GM19240 (cell line): ENCODE measurements around the gene LRP2.

Experiments
- DNase-seq: peaks from one replicate; pipeline ENCODE4 v3.0.0; 2011; ENCODE audit warnings: low spot score; ENCODE audit not compliant: insufficient read length

Gene LRP2

DNA sequence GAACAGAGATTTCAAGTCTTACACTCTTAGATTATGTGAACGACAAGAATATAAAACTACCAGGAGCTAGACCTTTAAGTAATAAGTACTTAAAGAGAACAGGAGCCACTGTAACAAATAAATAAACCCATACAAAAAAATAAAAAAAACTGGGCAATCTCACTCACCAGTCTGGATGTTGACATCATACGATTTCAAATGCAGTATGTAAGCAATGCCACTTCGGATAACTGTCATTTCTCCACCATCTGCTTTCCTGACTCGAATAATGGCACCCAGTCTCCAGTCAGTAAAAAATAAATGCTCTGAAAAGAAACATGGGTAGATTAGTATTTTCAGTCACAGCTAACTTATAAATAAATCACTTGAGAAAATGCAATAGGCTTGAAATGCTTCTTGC lies 115.1 kb downstream of the LRP2 start:
- no peak for DNase-seq

DNA sequence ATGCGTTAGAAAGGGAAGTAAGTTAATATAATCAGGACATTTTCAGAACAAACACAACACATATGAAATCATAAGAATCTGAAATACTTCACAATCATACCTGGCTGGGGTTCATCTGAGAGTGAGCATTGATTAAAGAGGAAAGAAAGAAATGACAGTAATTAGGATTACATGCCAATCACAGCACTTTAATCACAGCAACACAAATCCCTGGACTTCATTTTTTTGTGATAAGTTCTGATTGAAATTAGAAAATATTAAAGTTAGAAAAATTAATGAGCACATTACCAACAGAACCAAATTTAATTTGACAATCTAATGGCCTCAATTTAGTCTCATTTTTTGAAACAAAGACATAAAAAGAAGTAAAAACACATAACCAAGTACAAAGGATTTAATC lies 121.9 kb downstream of the LRP2 start:
- no peak for DNase-seq

DNA sequence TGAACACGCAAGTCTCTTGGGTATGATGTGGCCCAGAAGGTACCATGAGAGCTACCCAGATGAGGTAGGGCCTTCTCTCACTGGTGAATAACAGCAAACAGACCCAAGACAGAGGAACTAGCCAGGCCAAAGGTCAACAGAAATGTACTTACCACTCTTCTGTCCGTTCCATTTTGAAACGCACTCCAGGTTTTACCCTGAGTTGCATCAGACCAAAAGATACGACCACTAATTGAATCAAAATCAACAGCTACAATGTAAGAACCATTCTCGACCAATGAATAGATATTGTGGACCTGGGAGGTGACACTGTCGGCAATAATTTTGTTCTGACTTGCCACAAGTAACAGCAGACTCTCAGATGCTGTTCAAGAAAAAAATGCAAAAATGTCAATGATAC lies 124.4 kb downstream of the LRP2 start:
- DNase-seq, result no peak

DNA sequence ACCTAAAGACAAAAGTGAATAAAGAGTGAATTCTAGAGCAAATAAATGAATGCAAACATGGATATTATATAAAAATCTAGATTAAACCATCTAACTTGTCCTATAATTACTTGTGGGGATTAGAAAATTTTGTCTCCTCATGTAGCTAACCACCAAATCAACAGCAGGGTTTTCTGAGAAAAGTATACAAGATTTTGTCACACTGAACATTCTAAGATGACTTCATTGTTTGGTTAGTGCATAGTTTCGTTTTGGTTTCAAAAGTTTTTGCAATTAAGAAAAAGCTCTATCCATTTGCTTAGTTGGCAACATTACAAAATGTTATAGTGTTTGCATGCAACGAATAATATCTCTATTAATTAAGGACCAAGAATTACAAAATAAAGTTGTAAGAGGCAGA lies 125.0 kb downstream of the LRP2 start:
- no peak for DNase-seq

DNA sequence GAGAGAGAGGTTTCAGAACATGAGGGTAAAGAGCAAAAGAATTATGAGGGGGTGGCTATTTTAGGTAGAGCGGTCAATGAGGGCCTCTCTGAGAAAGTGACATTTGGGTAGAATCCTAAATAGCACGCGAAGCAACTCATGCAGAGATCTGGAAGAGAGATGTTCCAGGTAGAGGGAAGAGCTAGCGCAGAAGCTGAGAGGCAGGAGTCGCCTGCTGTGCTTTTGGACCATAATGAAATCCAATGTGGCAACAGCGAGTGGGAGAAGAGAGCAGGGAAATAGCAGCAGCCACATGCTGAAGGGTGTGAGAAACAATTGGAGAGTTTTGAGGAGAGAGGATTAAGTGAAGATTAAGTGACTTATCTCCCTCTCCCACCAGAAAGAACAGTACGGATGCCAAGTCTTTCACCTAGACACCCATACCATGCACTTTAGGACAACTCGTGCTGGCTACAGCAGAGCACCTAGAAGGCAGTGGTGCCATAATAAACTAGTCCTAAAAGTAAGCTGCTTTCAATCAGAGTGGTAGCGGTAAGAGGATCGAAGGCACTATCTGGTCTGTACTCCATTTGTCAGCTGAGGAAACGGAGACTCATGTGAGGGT lies 129.7 kb downstream of the LRP2 start:
- no peak for DNase-seq

DNA sequence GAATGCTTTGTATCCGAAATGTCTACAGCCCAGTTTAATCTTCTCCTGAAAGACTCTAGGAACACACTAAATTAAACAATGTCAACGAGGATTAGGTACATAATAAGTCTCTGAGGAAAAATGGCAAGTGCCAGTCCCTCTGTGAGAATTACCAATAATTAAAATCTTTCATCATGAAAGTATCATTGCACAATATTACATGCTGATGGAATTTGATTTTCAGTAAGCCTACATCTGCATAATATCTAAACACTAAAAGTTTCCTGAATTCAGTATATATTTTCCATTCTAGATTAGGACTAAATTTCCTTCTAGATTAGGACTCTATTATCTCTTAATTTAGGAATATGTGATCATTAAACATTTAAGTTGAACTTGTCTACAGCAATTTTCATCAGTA lies 132.1 kb downstream of the LRP2 start:
- no peak for DNase-seq

DNA sequence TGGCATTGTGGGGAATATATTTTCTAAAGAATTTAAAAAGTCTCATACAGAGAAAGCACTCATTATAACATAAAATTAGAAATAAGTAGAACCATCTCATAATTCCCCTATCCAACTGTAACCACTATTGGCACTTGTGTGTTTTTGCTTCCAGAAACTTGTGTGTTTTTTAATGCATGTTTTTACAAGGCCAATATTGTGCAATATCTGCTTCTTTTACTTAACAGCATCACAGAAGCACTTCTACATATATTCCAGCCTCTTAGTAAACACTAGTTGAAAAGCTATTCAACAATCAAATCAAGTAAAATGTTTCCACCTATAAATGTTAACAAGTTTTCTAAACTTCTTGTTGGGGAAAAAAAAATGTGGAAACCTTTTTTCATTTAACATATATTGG lies 132.7 kb downstream of the LRP2 start:
- DNase-seq, result no peak

DNA sequence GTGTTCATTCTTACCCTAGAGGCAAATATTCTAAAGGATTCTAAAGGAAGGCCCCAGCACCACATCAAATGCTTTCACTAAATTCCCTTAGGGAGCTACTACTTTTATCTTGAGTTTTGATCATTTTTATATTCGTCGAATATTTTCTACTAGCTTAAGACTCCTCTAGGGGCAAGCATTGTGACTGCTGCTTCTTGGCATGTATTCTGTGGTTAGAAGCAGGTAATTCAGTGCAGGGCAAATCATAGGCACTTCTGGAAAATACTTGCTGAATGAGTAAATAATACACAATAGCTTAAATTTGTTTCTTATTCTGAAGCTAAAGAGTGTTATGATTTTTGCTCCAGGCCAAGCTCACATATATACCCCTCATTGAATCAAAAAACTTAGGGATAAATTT lies 136.4 kb downstream of the LRP2 start:
- no peak for DNase-seq

DNA sequence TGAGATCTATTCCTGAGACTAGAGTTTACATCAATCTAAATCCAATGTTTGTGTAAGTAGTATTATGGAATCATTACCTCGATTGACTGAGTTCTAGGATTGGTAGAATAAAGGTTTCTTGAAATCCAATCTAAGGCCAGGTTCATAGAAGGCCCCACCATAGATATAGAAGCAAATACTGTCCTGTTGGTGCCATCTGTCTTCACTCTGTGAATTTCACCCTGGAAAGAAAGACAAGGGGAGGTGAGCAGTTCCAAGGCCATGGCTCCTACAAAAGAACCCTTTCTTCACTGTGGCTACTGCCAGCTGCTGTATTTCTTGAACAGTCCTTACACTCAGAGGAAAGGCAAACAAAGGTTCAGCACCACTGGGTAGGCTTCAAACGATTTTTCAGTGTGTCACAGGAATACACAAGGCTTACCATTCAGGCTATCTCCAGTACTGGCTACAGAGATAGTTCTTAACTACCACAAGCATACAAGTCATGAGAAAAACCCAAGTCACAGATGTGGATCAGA lies 137.0 kb downstream of the LRP2 start:
- no peak for DNase-seq

DNA sequence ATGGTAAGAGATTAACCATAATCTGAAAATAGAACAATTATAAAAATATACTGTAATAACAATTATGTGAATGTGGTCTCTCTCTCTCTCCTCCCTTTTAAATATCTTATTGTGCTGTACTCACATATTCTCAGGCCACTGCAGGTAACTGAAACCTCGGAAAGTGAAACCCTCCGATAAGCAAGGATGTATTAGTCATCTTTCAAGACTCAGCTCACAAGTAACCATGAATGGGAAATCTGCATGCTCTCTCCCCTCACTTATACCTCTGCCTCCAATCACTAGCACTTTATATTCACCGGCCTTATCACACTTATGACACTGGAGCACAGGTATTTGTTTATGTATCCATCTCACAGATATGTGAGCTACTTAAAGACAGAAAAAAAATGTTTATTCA lies 139.7 kb downstream of the LRP2 start:
- no peak for DNase-seq

DNA sequence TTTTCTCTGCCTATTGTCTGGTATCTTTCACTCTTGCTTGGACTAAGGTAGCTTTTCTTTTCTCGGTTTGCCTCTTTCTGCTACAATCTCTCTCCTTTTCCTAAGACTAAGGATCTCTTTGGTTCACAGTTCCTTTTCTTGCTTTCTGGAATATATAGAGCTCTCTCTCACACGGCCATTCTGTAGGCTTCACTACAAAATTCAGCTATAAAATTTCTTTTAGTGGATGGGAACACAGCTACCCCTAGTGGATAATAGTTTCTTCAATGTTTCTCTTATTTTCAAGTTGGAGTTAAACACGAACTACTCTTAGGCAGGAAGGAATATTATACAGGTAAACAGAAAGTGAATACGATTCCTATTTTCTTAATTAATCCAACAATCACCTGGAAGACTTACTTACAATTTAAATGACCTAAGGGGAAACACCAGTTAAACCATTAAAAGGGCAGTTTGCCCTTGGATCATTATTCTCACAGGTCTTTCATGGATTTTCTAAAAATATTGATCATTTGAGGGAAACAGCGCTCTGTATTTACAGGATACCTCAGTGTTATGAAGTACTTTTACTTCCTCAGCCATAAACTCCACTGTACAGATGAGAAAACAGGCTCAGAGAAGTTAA lies 140.5 kb downstream of the LRP2 start:
- no peak for DNase-seq

DNA sequence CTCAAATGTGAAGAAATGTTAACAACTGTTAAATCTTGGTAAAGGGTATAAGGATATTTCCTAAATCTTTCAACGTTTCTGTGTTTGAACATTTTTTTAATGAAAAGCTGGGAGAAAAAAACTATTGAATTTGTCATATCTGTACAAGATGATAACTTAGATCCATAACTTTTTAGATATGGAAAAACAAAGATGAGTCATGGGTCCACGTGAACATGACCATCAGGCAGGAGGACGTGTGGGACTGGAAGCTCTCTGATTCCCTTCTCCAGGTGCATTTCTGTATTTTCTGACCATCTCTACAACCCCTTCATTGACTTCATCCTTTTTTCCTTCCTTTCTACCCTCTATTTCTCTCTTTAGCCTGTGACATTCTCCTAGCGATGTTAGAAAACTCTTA lies 151.4 kb downstream of the LRP2 start:
- DNase-seq, result no peak

DNA sequence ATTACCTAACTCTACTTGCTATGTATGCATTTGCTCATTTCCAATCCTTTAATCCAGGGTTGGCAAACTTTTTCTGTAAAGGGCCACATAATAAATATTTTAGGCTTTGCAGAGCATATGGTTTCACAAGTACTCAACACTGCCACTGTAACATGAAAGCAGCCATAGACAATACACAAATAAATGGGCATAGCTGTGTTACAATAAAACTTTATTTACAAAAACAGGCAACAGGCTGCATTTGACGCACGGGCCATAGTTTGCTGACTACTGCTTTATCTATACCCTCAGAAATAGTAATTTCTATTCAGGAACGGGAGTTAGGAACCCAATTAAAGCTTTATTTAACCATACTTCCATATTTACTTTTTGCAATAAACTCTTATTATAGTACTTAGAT lies 154.3 kb downstream of the LRP2 start:
- DNase-seq, result no peak

DNA sequence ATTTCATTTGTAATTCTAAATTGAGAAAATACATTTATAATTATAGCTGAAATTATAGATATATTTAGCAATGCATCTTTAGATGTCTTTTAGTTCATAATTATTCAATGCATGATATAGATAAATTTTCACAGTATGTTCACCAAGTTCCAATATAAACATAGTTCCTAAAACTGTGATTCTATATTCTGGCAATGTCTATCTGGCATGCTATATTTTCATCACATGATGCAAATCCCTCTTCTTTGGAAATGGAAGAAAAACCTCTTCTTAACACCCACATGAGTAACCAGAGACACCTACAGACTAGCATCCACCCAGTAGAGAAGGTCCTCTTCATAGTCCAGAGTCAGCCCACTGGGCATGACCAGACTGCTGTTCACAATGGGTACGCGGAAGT lies 157.2 kb downstream of the LRP2 start:
- no peak for DNase-seq

DNA sequence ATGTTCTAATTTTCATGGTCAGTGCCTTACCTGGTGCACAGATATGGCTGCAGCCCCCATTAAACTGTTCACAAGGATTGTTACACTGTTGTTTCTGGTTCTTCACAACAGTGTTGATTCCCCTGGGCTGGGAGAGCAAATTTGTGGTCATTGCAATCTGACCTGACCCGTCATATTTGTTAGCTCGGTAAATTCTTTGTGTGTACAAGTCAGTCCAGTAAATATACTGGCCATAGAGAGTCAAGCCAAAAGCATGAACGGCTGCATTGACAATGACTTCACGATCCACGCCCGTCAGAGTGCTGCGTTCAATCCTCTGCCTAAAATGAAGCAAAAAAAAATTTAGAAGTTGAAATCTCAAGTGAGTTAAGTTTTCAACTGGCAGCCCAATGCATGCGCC lies 158.4 kb downstream of the LRP2 start:
- DNase-seq, result no peak

DNA sequence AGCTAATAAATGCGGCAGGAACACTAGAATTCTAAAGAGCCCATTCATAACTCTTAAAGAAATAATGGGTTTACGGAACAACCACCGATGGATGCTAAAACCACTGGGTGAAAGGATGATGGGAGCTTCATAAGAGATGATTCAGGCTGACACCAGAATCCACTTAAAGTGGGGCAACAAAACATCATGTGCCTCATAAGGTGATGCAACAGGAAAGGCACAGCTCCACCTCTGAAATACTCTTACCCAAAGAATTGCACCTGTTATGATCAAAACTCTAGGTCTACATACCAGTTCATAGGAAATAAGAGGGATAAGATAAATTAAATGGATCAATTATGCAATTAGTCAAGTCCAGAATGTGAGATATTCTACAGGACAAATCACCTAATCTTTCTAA lies 161.6 kb downstream of the LRP2 start:
- DNase-seq, result no peak

DNA sequence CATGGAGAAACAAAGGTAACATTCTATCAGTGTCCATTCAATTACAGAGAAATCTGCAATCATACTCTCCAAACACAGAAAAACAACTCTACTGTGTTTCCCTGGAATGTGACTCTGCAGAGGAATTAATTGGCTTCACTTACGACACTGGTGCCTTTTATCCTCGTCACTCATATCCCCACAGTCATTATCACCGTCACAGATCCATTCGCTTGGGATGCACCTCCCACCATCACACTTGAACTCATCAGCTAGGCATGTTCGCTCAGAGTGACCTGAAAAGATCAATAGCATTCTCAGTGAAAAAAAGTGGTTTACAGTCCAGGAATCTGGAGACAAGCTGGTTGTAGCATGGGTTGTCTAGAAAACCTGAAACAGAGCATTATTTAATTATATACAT lies 168.7 kb downstream of the LRP2 start:
- no peak for DNase-seq

DNA sequence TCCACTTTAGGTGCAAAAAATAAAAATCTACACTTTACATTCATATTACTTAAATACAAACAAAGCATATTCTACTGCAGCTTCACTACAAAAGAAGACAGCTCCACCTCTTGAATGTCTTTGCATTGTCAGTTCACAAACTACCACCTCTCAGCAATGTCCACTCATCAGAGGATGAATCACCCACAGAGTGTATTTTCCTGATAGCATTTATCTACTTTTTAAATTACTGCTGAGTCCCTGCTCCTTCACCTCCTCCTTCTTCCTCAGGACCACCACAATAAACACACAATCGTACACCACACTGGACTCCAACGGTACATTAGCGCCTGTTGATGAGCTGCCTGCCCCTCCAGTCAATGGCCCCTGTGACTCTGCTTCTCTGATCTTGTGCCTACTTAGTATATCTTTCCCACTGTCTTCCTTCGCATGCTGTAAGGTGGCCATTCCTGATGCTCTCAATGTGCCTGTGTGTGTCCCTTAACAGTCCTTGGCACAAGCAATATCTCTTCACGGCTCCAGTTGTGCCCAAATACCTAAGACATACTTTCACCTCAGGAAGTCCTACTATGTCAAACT lies 172.0 kb downstream of the LRP2 start:
- no peak for DNase-seq

DNA sequence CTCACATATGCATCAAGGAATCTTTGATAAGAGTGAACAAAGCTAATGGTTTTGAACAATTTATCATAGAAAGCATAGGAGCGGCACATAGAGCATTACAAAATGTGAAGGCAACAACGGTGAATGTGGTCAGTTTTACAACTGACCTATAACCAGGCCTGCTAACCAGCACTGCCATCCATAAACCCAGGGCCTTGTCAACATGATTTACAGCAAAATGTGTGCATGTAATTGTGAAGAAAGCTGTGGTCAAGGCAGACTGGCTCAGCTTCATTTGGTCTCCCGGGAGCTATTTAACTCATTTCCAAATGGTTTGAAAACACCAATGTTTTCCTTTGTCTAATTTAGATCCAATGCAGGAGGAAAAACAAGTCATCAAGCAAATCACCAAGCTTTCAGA lies 173.2 kb downstream of the LRP2 start:
- DNase-seq, result no peak

DNA sequence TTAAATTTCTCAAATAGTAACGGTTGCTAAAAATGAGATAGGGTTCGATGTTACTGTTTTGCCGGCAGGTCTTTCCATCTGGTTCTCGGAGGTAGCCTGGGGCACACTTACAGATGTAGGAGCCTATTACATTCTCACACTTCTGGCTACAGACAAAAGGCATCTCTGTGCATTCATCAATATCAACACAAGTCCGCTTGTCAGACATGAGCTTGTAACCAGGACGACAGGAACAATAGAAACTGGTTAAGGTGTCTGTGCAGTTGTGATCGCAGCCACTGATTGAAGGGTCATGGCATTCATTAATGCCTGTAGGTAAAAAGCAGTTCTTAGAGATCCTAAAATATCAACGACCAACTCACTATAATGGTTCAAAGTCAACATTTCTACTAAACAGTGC lies 176.6 kb downstream of the LRP2 start:
- no peak for DNase-seq

DNA sequence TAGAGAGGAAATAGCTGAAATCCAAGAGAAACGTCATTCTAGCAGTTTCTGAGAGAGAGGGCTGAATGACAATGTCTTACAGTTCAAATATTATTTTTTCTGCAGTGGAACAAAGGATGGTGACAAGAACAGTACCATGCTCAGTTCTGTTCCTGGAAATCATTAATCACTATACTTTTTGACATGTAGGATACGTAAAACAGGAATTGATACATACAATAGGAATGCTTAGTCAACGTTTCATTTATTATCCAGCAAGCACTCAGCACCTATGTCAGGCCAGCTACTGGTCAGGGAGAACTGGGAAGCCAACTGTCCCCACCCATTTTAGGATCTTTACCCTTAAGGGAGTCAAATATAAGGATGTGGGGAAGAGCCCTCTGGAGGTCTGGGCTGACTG lies 178.3 kb downstream of the LRP2 start:
- no peak for DNase-seq

DNA sequence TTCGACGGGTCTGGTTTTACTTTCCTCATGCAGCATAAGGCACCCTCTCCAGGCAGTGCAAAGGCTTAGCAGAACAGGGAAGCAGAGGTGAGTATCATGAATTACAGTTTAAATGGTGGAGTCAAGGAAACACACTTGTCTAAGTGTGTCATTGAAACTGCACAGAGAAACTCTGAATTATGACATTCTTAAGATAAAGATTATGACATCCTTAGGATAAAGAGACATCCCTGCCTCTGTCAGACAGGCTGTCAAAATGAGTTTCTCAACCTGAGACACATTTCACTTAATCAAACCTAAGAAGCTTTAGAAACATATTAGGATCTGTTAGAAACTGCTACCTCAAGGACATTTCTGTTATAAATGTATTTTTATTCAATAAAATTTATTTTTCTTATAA lies 179.8 kb downstream of the LRP2 start:
- no peak for DNase-seq

DNA sequence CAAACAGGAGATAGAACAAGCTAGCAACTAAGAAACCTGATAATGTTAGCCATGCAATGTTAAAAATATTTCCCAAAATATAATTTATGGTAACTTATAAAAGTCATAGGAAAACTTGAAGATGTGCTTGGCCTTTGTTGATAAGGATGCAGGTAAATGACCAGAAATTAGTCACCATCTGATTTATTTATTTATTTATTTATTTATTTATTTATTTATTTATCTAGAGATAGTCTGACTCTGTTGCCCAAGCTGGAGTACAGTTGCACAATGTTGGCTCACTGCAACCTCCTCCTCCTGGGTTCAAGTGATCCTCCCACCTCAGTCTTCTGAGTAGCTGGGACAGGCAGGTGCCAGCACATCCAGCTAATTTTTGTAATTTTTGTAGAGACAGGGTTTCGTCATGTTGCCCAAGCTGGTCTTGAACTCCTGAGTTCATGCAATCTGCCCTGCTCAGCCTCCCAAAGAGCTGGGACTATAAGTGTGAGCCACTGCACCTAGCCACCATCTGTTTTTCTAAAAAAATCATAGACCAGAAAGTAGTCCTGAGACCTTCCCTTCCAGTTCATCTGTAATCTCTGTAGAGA lies 183.4 kb downstream of the LRP2 start:
- DNase-seq, result no peak
